Measurements from ENCODE around the gene OPHN1. TPM values are rescaled to one million over a fixed set of nuclear protein-coding genes. Genes with fewer than 3 reads are reported as not detected.

The OPHN1 gene
- total and polyA plus RNA-seq, 2 donors (not counting 3 experiments of a cell fraction or from before 2014, with no cell fraction given) = 3.9 to 6.7 TPM

Small RNA genes within 50 kb of the gene (small RNA-seq; reads per million reads assigned to genes)
- not detected for gene RF00019 (ENCODE audit: insufficient read depth, insufficient read length, low read depth, low replicate concordance)
- gene RNU6-1225P (ENCODE audit: insufficient read depth, insufficient read length, low read depth, low replicate concordance) = not detected

Other genes starting within 250 kb of the OPHN1 start
- 28.5 and 29.6 TPM in 2 replicates for gene YIPF6, start 65.6 kb upstream of the OPHN1 start, total RNA-seq
- 15.4 and 17.1 TPM in 2 replicates for gene YIPF6, start 65.6 kb upstream of the OPHN1 start, polyA plus RNA-seq
- 8.4 and 14.8 TPM in 2 replicates for gene STARD8, start 214.2 kb upstream of the OPHN1 start, total RNA-seq
- gene STARD8, start 214.2 kb upstream of the OPHN1 start, polyA plus RNA-seq = 6.3 and 6.8 TPM in 2 replicates

Measured in endothelial cell of umbilical vein (primary cell).